PC-9 (cell line): ENCODE data around the gene ORC4.

ENCODE experiments used
- CTCF ChIP-seq: fragments of 200-600 bp; sonication (generic); conservative IDR thresholded peaks from 2 replicates; pipeline ENCODE4 v1.6.1; 2017; ENCODE audit warnings: mixed run types, antibody characterized with exemption, mild to moderate bottlenecking, moderate library complexity
- EZH2 ChIP-seq: fragments of 200-600 bp; sonication (generic); IDR thresholded peaks from 2 replicates; pipeline ENCODE4 v1.8.0; 2017; ENCODE audit warnings: antibody characterized with exemption, low read depth

DNA sequence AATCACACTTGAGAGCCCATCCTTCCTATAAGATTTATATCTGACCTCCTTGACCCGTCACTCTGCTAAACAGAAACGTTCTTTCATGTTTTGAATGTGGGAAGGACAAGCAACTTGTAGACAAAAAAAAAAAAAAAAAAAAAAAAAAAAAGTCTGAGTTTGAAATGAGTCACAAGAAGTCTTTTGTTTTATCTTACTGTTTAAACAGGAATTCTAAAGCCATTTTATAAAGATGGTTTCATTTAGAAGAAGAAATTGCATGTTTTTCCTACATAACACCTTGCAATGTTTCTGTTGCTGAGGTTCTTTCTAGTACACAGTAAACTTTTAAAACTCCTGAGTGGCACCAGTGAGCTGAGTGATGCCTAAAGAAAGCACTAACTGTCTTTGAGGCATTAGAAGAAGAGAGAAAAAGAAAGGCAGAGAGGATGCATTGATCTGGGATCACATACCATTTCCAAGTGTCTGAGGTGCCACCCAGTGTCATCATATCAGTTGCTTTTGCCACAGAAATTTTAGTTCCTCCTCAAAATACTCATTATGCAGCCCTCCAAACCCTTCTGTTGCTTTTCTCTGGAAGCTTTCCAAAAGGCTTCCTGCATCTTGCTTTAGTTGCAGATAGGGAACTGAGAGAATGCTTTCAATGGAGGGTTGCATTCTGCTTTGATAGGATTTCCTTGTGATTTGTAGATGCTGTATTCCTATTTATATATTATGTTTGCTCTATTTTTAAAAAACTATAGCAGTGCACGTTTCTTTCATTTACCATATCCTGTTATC lies 106.6 kb downstream of the ORC4 start:
- TF ChIP-seq EZH2 (no peak), CTCF (no peak)
